ENCODE measurements around the gene ATP2B3. TPM values are rescaled to one million over a fixed set of nuclear protein-coding genes. Genes with fewer than 3 reads are reported as not detected.

The ATP2B3 gene
- total RNA-seq, 4 donors from 2014 or later, result 0.13 to 0.37 (median 0.31) TPM; not detected in 1

GRCh38 chrX:153606503-153606902 lies 89.1 kb downstream of the ATP2B3 start:
- Histone ChIP-seq H3K27ac (no peak overlapping the region), H3K4me3 (no peak overlapping the region), H3K4me1 (peaks cover 0 to 13% (median 0%) of the 10 kb centered on the region in 3 donors), H3K27me3 (no peaks in the 10 kb centered on the region), H3K36me3 (no peaks in the 10 kb centered on the region), H3K9me3 (no peaks in the 10 kb centered on the region)
- WGBS, 2 donors (ENCODE audit: low coverage in 1 of 2), result 84 to 100% methylated on average over 4 to 17 of the region's 23 CpGs
- no peak for ATAC-seq
- TF ChIP-seq POLR2A (IDR thresholded peaks at IDR 0.05), result no peak
- no peak for TF ChIP-seq POLR2AphosphoS5 (IDR thresholded peaks at IDR 0.05)
- TF ChIP-seq EP300 (IDR thresholded peaks at IDR 0.05), result no peak
- no peak for TF ChIP-seq CTCF (IDR thresholded peaks at IDR 0.05)

GRCh38 chrX:153608376-153608775 lies 90.9 kb downstream of the ATP2B3 start:
- no peaks in the 10 kb centered on the region for H3K36me3 ChIP-seq
- WGBS, 2 donors (ENCODE audit: low coverage in 1 of 2), result 35 to 63% methylated on average over 2 of the region's 2 CpGs
- no peak overlapping the region for H3K4me3 ChIP-seq
- no peaks in the 10 kb centered on the region for H3K27me3 ChIP-seq
- ATAC-seq, result no peak
- TF ChIP-seq POLR2AphosphoS5 (IDR thresholded peaks at IDR 0.05) (no peak), EP300 (IDR thresholded peaks at IDR 0.05) (no peak), CTCF (IDR thresholded peaks at IDR 0.05) (no peak), POLR2A (IDR thresholded peaks at IDR 0.05) (no peak)
- H3K27ac ChIP-seq, result no peak overlapping the region
- peaks cover 0 to 13% (median 0%) of the 10 kb centered on the region in 3 donors for H3K4me1 ChIP-seq
- no peaks in the 10 kb centered on the region for H3K9me3 ChIP-seq

GRCh38 chrX:153608806-153609205 lies 91.4 kb downstream of the ATP2B3 start:
- Histone ChIP-seq H3K4me1 (peaks cover 0 to 13% (median 0%) of the 10 kb centered on the region in 3 donors), H3K4me3 (no peak overlapping the region), H3K9me3 (no peaks in the 10 kb centered on the region), H3K27me3 (peaks cover 4% of the 10 kb centered on the region), H3K27ac (no peak overlapping the region), H3K36me3 (no peaks in the 10 kb centered on the region)
- no peak for TF ChIP-seq CTCF (IDR thresholded peaks at IDR 0.05)
- TF ChIP-seq POLR2AphosphoS5 (IDR thresholded peaks at IDR 0.05), result no peak
- TF ChIP-seq EP300 (IDR thresholded peaks at IDR 0.05), result no peak
- no peak for TF ChIP-seq POLR2A (IDR thresholded peaks at IDR 0.05)
- ATAC-seq, result no peak
- WGBS, 2 donors (ENCODE audit: low coverage in 1 of 2), result 42 to 52% methylated on average over 3 to 4 of the region's 4 CpGs

- Histone ChIP-seq H3K27me3 (peaks cover 6% of the 10 kb centered on the region), H3K36me3 (no peaks in the 10 kb centered on the region), H3K4me3 (peak overlapping the region; percentile 31 to 49), H3K27ac (peak overlapping the region in 1 of 4 donors; percentile 46), H3K9me3 (no peaks in the 10 kb centered on the region), H3K4me1 (peaks cover 0 to 13% (median 0%) of the 10 kb centered on the region in 3 donors)
- TF ChIP-seq POLR2AphosphoS5 (IDR thresholded peaks at IDR 0.05) (no peak), EP300 (IDR thresholded peaks at IDR 0.05) (no peak), POLR2A (IDR thresholded peaks at IDR 0.05) (no peak), CTCF (IDR thresholded peaks at IDR 0.05) (peak; percentile 48 to 84 (median 70))
- WGBS, 2 donors (ENCODE audit: low coverage in 1 of 2), result 62% methylated on average over 6 of the region's 63 CpGs; no CpG with 5 or more reads in 1 of the 2 donors
- peak; percentile 88 for ATAC-seq
Measured at GRCh38 chrX:153609917-153610835, 92.7 kb downstream of the ATP2B3 start.
